Heart left ventricle (tissue), 13 donors: ENCODE measurements around the gene NOB1.

ENCODE experiments used
- POLR2A ChIP-seq, 2 donors: fragments of 450-650 bp; IDR thresholded peaks; one replicate each; pipeline ENCODE4 v1.6.1; 2017; ENCODE audit warnings: antibody characterized with exemption in 2 of 2, mild to moderate bottlenecking in 2 of 2, moderate library complexity in 2 of 2
- TF ChIP-seq, protein P1 (sequence below), 12 donors: fragments of 200-600 bp; sonication (generic) in 4 of 12; IDR thresholded peaks; one replicate each; pipeline versions ENCODE4 v1.5.0 to v1.8.0; 2018 to 2022; ENCODE audit warnings: antibody characterized with exemption in 12 of 12, mild to moderate bottlenecking in 5 of 12
- donor health status: ischemic (EF 13 %, LVEDD 7.1; RV severe dilation, severe dysfunction).
- donor health status: DM: no; HTN: yes; CAD: no.
- donor health status: DM: no; HTN: no; CAD: no.
- donor health status: ischemic (EF 25% LVEDD 6.9; RV normal size, moderate dysfunction).
- donor health status: ischemic (EF 25% LVEDD 5.7; RV mildly dilated, moderate dysfunction).
- donor health status: ischemic (EF 35%, LVEDD 5.7; RV mildly dilated, moderate dysfunction).
- donor health status: nonischemic (EF 11% LVEDD 7.7; RV severe dilation, severe dysfunction).
- donor health status: DM: yes; HTN: yes; CAD: no.
- donor health status: PGD.
- donor health status: ischemic (EF 29% LVEDD 5.4; RV normal size, mild dysfunction).
- donor health status: nonischemic (EF 23%, LVEDD 6.1; RV moderate dilation, normal function).

DNA sequence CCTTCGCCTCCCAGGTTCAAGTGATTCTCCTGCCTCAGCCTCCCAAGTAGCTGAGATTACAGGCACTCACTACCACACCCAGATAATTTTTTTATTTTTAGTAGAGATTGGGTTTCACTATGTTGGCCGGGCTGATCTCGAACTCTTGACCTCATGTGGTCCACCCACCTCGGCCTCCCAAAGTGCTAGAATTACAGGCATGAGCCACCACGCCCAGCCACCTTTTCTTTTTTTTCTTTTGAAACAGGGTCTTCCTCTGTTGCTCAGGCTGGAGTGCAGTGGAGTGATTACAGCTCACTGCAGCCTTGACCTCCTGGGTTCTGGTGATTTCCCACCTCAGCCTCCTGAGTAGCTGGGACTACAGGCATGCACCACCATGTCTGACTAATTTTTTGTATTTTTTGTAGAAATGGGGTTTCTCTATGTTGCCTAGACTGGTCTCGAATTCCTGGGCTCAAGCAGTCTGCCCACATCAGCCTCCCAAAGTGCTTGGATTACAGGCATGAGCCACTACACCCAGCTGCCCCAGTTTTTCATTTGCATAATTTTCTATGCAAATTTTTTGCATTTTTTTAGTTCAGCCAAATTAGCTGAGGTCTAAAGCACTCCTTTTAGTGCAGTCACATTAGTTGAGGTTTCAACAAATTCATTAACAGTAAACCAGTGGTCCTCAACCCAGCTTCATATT is 18.7 kb upstream of the NOB1 start:
- TF ChIP-seq, protein P1, sequence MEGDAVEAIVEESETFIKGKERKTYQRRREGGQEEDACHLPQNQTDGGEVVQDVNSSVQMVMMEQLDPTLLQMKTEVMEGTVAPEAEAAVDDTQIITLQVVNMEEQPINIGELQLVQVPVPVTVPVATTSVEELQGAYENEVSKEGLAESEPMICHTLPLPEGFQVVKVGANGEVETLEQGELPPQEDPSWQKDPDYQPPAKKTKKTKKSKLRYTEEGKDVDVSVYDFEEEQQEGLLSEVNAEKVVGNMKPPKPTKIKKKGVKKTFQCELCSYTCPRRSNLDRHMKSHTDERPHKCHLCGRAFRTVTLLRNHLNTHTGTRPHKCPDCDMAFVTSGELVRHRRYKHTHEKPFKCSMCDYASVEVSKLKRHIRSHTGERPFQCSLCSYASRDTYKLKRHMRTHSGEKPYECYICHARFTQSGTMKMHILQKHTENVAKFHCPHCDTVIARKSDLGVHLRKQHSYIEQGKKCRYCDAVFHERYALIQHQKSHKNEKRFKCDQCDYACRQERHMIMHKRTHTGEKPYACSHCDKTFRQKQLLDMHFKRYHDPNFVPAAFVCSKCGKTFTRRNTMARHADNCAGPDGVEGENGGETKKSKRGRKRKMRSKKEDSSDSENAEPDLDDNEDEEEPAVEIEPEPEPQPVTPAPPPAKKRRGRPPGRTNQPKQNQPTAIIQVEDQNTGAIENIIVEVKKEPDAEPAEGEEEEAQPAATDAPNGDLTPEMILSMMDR (IDR thresholded peaks at IDR 0.05), result no peak
- no peak for TF ChIP-seq POLR2A (IDR thresholded peaks at IDR 0.05)
